Ramos (cell line): ENCODE results near the gene PCDHB10.
"Not testable (repeated sequence)": the region's sequence is repeated elsewhere in the genome, so short reads cannot be mapped to it uniquely, and the experiment has no call there.

Source experiments
- in situ Hi-C: fragments of 300-500 bp; cut with MboI; formaldehyde crosslinking; loops from one replicate; pipeline ENCODE4 v1.14.3; 2022; ENCODE audit warnings: low sequenced_read_pairs; ENCODE audit not compliant: unreplicated experiment

PCDHB10 gene

DNA sequence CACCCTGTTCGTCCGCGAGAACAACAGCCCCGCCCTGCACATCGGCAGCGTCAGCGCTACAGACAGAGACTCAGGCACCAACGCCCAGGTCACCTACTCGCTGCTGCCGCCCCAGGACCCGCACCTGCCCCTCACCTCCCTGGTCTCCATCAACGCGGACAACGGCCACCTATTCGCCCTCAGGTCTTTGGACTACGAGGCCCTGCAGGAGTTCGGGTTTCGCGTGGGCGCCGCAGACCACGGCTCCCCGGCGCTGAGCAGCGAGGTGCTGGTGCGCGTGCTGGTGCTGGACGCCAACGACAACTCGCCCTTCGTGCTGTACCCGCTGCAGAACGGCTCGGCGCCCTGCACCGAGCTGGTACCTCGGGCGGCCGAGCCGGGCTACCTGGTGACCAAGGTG, 43.8 kb downstream of the PCDHB10 start:
- in situ Hi-C loops, result not testable (repeated sequence)

- in situ Hi-C loops, result no loop called here
These were observed 44.6 kb downstream of the PCDHB10 start for GRCh38 chr5:141236516-141237313.

DNA sequence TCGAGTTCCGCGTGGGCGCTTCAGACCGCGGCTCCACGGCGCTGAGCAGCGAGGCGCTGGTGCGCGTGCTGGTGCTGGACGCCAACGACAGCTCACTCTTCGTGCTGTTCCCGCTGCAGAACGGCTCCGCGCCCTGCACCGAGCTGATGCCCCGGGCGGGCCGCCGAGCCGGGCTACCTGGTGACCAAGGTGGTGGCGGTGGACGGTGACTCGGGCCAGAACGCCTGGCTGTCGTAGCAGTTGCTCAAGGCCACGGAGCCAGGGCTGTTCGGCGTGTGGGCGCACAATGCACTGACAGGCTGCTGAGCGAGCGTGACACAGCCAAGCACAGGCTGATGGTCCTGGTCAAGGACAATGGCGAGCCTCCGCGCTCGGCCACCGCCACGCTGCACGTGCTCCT, 49.3 kb downstream of the PCDHB10 start:
- in situ Hi-C loops, result no loop called here
